ENCODE measurements around the gene SPO11. TPM values are rescaled to one million over a fixed set of nuclear protein-coding genes. Genes with fewer than 3 reads are reported as not detected.

SPO11 gene
- total and polyA plus RNA-seq, 9 of the 15 experiments (the other 6 are each of a cell fraction or from before 2014, with no cell fraction given), result not detected

- H3K27ac ChIP-seq (ENCODE audit: extremely low read depth, low read depth, low read length), result no peak overlapping the region
- intact Hi-C loops (cut with micrococcal nuclease) (no loop called here), in situ Hi-C loops (cut with MboI) (no loop called here)
- TF ChIP-seq NR2C2 (CRISPR knock-in tag; IDR thresholded peaks at IDR 0.05) (no peak), NR2C2 (tag; IDR thresholded peaks at IDR 0.05) (peak; percentile 42; the same call in 1 of the 2 replicates), MAFG (tag; conservative IDR thresholded peaks at IDR 0.05) (0 out of 2 replicates have a peak, but pooled peaks have one; percentile 25), FOSL1 (tag; conservative IDR thresholded peaks at IDR 0.05) (peak; percentile 75), JUND (IDR thresholded peaks at IDR 0.05; ENCODE audit: borderline replicate concordance, low read depth, low read length) (0 out of 2 replicates have a peak, but pooled peaks have one; percentile 23), JUND (tag; IDR thresholded peaks at IDR 0.05; ENCODE audit: borderline replicate concordance, low read depth, low read length) (no peak), CEBPB (tag; IDR thresholded peaks at IDR 0.05) (0 out of 2 replicates have a peak, but pooled peaks have one; percentile 8), MTA3 (IDR thresholded peaks at IDR 0.05; ENCODE audit: borderline replicate concordance) (no peak), SOX6 (IDR thresholded peaks at IDR 0.05) (no peak)
- TF ChIP-seq, protein P1, sequence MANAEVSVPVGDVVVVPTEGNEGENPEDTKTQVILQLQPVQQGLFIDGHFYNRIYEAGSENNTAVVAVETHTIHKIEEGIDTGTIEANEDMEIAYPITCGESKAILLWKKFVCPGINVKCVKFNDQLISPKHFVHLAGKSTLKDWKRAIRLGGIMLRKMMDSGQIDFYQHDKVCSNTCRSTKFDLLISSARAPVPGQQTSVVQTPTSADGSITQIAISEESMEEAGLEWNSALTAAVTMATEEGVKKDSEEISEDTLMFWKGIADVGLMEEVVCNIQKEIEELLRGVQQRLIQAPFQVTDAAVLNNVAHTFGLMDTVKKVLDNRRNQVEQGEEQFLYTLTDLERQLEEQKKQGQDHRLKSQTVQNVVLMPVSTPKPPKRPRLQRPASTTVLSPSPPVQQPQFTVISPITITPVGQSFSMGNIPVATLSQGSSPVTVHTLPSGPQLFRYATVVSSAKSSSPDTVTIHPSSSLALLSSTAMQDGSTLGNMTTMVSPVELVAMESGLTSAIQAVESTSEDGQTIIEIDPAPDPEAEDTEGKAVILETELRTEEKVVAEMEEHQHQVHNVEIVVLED (CRISPR knock-in tag; IDR thresholded peaks at IDR 0.05), result no peak
- no peak overlapping the region for H3K4me3 ChIP-seq
- 0% methylated on average over 13 of the region's 13 CpGs for WGBS (ENCODE audit: insufficient coverage, low coverage, missing lambda C conversion rate)
- H3K4me2 ChIP-seq (ENCODE audit: insufficient read depth, low read length), result no peak overlapping the region
- no peaks in the 10 kb centered on the region for H3K36me3 ChIP-seq (ENCODE audit: control insufficient read depth, insufficient read depth, low read length)
- ChIA-PET POLR2A (interaction anchor here (1.0 kb wide), 1 partner anchor 12 kb away, joined by 3 read pairs; no protein-coding TSS in a partner anchor), CTCF (ENCODE audit: low intra/inter-chr PET ratio) (no interaction called here)
- no peaks in the 10 kb centered on the region for H3K79me2 ChIP-seq (ENCODE audit: control insufficient read depth, insufficient read depth, low read length)
- no TSS peak for BruUV-seq (replicated peaks)
- H2AFZ ChIP-seq (ENCODE audit: low read depth, low read length), result no peak overlapping the region
- ATAC-seq (no peak; the same call in 2 of the 3 replicates), FAIRE-seq (no peak), DNase-seq (ENCODE audit: extremely low read depth in 1 of 4, low spot score in 3 of 4) (peak in 1 of 4 experiments; percentile 4)
- no peak overlapping the region for H3K9ac ChIP-seq (ENCODE audit: insufficient read depth in 1 of 2, low read depth in 2 of 2, low read length in 2 of 2)
- H3K9me1 ChIP-seq (ENCODE audit: control insufficient read depth, insufficient read depth, low read length), result no peaks in the 10 kb centered on the region
- no peaks in the 10 kb centered on the region for H3K9me3 ChIP-seq (replicated peaks; ENCODE audit: control insufficient read depth, insufficient read depth, low read depth, low read length)
- peaks cover 21 to 50% of the 10 kb centered on the region in 2 experiments for H3K27me3 ChIP-seq (ENCODE audit: control insufficient read depth in 2 of 2, insufficient read depth in 2 of 2, low read length in 2 of 2)
- no peaks in the 10 kb centered on the region; the same call in 1 of the 2 replicates for H4K20me1 ChIP-seq (replicated peaks; ENCODE audit: control insufficient read depth, insufficient read depth, low read length)
- no peaks in the 10 kb centered on the region for H3K4me1 ChIP-seq (replicated peaks in 1 of 2; ENCODE audit: control insufficient read depth in 2 of 2, insufficient read depth in 2 of 2, low read length in 2 of 2)
Measured at GRCh38 chr20:57308451-57309271, 20.9 kb upstream of the SPO11 start.
